ENCODE measurements around the gene MEGF11.

The MEGF11 gene

GRCh38 chr15:65957451-65957850 lies 296.1 kb downstream of the MEGF11 start:
- DNase-seq: peak; percentile 61

GRCh38 chr15:65956899-65957298 lies 296.7 kb downstream of the MEGF11 start:
- no peak for DNase-seq

DNA sequence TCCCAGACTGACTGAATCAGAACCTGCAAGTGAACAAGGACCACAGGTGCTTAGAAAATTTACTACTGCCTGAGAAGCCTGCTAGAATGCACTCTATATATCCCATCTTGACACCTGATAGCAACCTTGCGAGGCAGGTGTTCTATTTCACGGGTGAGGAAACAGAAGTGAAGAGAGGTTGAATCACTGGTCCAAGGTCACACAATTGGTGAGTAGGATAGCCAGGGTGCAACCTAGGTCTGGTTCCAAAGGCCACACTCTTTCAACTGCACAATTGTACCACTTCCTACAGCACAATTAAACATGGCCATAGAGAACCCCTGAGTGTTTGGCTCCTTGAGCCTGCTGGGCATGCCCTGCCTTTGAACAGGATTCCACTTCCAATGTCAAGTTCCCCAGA lies 297.2 kb downstream of the MEGF11 start:
- no peak for DNase-seq

DNA sequence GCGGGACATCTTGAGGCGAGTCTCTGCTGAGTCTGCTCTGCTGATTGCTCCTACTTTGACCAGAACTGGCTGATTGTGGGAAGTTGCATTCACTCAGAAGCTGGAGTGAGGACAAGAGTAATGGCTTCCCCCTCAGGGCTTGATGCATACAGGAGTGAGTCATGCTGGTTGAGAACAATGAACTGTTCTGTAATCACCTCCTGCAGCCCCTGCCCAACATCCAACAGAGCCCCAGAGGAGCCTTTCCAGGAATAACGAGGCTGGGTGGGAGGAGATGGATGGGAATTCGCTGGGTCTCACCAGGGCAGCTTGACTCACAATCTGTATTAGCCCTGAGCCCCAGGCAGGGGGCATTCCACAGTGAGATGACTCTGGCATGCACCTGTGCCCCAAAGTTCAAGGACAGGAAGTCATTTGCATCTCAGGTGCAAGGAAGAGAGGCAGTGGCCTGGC lies 299.2 kb downstream of the MEGF11 start:
- no peak for DNase-seq

DNA sequence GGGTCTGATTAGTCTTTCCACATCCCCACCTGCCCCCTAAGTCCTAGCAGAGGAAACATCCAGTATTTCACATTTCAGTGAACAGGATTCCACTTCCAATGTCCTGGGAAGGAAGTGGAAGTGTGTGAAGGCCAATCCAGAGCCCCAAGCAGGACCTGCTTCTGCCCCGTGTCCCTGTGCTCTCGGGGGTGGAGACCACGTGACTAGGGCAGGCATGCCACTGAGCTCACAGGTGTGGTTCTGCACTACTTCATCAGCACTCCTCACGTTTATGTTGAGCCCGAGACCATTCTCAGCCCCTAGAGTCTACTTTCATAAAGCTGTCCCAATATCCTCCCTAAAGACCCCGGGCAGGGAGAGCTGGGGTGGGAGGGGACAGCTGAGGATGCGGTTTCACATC lies 299.9 kb downstream of the MEGF11 start:
- no peak for DNase-seq

DNA sequence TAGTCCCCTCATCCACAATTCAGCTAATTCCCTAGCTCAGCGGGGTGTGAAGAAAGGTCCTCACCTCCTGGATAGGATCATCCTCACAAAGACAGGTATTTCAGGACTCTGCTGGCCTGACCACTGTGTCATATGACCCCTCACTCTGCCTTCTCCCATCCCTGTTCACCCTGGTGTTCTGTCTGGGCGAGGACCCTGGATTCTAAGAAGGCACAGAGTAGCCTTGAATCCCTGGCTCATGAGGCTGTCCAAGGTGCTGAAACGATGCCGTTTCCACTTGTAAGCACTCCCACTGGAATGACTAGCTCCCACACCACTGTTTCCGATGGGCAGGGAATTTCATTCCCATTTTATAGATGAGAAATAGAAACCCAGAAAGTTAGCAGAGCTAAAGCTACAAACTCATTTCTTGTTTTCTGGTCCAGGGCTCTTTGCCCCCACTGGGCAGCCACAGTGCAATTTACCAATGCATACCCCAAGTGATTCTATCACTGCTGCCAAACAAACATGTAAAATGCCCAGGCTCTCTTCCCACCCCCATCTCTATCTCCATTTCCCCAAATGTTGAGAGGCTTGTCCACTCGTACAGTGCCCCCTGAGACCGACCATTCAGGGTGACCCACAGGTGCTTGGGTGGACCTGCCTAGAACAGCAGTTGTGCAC lies 301.0 kb downstream of the MEGF11 start:
- no peak for DNase-seq

DNA sequence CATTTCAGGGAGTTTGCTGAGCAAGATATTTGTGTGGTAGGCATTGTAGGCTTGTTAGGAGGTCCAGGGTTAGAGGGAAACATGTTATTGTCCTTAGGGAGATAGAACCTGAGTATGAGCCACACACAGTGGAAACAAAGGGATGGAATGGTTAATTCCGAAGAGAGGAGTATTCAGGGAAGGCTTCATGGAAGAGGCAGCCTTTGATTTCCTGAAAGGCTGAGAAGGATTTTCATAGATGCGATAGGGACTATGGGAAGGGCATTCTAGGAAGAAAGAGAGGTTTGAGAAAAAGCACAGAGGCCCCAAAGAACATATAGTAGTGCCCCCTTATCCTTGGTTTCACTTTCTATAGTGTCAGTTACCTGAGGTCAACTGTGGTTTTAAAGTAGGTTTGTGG lies 302.5 kb downstream of the MEGF11 start:
- DNase-seq: no peak

DNA sequence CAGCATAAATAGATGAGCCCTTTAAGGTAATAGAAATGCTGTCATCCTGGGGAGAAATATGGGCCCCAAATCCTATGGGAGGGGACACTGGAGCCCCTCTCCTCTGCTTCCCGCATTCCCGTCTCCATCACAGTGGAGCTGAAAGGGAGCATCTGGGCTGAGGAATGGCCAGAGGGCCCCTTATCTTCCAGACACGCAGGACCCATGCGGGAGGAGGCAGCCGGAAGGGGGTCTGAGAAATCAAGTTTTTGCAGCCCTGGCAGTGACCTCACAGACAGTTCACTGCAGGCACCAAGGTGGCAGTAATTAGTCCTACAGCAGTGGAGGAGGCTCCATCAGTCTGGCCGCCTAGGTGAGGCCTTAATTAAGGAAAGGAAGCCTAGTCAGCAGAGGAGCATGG lies 304.1 kb downstream of the MEGF11 start:
- DNase-seq: no peak

GRCh38 chr15:65949011-65949410 lies 304.5 kb downstream of the MEGF11 start:
- DNase-seq: no peak

DNA sequence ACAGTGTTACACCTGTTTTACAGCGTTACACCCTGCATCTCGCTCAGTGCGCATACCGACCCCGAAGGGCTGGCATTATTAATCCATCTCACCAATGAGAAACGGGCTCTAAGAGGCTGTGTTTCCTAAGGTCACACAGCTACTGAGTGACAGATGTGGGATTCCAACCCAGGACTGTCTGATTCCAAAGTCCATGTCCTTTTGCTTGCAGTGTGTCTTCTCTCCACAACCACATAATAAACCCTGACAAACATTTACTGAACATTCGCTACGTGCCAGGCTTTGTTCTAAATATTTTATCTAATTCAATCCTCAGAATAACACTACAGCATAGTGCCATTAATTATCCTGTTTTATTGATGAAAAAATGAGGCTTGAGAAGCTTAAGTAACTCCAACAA lies 305.2 kb downstream of the MEGF11 start:
- no peak for DNase-seq

- DNase-seq: no peak
These were observed 306.5 kb downstream of the MEGF11 start for GRCh38 chr15:65947041-65947440.

- DNase-seq: no peak
These were observed 307.9 kb downstream of the MEGF11 start for GRCh38 chr15:65945616-65946015.

GRCh38 chr15:65944404-65944803 lies 309.1 kb downstream of the MEGF11 start:
- DNase-seq: no peak

- peak; percentile 16 for DNase-seq
These were observed 311.1 kb downstream of the MEGF11 start for GRCh38 chr15:65942436-65942835.

DNA sequence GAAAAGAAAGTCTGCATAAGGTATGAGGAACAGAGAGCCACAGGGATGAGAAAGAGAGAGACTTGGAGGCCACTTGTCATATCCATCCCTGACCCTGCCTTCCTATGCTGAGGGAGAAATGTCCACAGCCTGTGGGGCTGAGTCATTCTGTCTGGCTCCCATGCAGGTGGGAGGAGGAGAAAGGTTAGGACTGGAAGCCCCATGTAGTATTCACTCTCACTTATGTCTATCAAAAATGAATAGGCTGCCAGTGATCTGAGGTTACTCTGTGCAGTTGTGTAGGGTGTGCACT lies 313.0 kb downstream of the MEGF11 start:
- no peak for DNase-seq

GRCh38 chr15:65939901-65940617 lies 313.5 kb downstream of the MEGF11 start:
- peak; percentile 83 for DNase-seq

- no peak for DNase-seq
These were observed 314.9 kb downstream of the MEGF11 start for GRCh38 chr15:65938604-65939003.

DNA sequence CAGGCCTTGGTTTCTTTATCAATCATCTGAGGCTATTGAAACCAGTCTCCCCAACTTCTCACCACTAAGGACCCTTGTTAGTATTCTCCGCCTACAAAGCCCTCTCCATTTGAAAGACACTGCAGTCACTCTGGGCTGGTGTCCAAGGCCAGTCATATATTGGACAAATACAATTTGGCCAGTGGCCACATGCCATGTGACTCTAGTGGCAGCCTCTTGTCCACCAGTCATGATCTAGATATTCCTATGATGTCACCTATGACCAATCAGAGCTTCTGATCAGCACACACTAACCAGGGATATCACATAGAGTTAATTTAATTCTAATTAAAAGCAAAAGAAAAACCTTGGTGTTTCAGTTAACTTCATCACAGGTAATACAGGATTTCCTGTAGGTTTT lies 316.1 kb downstream of the MEGF11 start:
- peak; percentile 86 for DNase-seq

DNA sequence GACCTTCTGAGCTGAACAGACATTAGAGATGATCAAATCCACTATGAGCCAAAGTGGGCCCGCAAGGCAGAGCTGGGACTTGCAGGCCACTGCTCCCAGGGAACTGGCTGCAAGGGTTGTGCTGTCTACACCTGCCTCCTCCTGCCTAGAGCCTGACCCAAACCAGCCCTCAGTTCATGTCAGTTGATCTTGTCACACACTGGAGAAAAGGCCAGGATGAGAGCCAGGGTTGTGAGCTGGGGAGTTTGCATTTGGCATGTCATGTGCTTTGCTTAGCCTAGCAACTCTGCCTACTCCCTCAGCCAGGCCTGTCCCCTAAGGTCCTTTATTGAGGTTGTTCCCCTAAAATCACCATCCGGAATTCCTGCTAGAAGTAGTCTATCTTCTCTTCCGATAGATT lies 316.5 kb downstream of the MEGF11 start:
- peak; percentile 75 for DNase-seq

DNA sequence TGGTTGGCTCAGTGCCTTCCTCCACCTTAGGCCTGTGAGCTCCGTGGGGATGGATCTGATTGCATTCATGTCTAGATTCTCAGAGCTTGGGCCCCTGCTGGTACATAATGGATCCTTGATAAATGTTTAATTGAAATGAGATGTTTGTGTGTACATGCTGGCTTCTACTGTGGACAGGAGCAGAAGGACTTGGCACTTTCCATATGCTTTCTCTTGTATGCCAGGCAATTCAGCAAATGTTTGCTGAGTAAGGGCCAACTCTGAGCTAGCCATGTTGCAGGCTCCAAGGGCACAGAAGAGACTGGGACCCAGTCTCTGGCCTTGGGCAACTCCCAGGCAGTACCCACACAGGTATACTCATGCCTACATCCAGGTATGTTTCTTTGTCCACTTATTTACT lies 317.3 kb downstream of the MEGF11 start:
- DNase-seq: peak; percentile 79

GRCh38 chr15:65935391-65935790 lies 318.2 kb downstream of the MEGF11 start:
- no peak for DNase-seq

DNA sequence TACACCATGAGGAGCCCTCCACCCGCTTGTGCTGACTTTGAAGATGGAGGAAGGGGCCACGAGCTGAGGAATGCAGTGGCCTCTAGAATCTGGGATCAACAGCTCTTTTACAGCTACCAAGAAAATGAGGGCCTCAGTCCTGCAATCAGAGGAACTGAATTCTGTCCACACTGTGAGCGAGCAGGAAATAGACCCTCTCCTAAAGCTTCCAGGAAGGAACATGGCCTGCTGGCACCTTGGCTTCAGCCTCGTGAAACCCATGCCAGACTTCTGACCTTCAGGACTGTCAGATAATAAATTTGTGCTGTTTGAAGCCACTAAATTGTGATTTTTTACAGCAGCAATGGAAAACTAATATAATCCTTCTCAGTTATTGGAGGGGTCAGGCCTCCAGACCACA lies 322.3 kb downstream of the MEGF11 start:
- DNase-seq: no peak

DNA sequence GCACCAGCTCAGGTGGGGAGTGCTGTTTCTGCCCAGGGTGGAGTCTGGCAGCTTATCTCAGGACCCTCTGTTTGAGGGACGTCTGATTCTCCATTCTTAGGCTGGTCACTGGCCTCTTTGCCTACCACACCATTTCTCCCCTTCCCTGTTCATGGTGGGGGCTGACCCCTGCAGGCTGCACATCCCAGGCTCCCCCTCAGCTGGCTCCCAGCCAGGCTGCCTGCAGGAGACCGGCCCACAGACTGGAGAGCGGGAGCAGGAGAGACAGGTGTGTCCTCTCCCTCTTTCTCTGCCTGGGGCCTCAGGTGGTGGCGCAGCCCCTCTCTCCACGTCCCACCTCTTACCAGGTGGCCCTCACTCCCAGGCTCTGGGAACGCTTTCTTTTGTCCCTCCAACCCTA lies 323.4 kb downstream of the MEGF11 start:
- peak; percentile 5 for DNase-seq

- DNase-seq: no peak
These were observed 324.0 kb downstream of the MEGF11 start for GRCh38 chr15:65929573-65929972.

GRCh38 chr15:65927545-65927944 lies 326.0 kb downstream of the MEGF11 start:
- no peak for DNase-seq
